GM19438 (cell line): Measurements from ENCODE around the gene FN3KRP.
A peak's percentile ranks its signal among the peaks of the same experiment; 100 is the strongest.
"Not testable (repeated sequence)": the region's sequence is repeated elsewhere in the genome, so short reads cannot be mapped to it uniquely, and the experiment has no call there.

Source experiments
- ATAC-seq: cut with Tn5 transposase; IDR thresholded peaks from one replicate; pipeline ENCODE4 v1.9.1; 2021; ENCODE audit warnings: low read depth; ENCODE audit not compliant: unreplicated experiment

The FN3KRP gene

GRCh38 chr17:82740906-82741759 lies 24.6 kb downstream of the FN3KRP start:
- ATAC-seq: no peak

DNA sequence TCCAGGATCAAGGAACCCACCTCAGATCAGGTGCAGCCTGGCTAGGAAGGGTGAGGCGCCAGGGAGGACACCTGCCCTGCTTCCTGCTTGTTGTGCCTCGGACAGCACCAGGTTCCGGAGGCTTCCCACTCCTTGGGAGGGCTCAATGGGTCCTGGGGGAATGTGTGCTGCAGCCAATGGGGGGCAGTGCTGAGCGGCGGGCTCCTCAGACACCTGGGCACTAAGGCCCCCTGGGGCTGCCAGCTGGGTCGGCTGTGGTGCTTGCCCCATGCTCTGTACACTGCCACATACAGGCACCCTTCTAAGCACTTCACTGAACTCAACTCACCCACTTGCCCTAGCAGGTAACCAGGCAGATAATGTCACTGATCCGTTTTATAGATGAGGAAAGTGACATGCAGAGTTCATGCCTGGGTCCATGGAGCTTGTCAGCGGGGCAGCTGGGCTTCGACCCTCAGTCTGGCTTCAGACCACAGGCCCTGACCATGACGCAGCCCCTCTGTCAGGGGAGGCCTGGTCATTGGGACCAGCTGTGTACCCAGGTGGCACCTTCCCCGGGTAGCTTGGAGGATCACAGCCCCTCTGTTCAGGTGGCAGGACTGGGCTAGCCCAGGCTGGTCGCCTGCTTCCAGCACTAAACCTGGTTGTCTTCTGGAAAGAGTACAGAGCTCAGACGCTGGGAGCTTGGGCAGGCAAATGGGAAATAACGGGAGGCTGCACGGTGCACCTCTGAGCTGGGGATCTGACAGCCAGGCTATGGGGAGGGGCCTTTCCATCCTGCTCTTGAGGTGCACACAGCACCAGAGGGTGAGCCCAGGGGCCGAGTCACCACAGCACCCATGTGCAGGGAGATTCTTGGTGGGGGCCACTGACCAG lies 27.1 kb downstream of the FN3KRP start:
- no peak for ATAC-seq

GRCh38 chr17:82744736-82745135 lies 28.2 kb downstream of the FN3KRP start:
- ATAC-seq: not testable (repeated sequence)

- no peak for ATAC-seq
Measured at GRCh38 chr17:82745524-82745923, 29.0 kb downstream of the FN3KRP start.

DNA sequence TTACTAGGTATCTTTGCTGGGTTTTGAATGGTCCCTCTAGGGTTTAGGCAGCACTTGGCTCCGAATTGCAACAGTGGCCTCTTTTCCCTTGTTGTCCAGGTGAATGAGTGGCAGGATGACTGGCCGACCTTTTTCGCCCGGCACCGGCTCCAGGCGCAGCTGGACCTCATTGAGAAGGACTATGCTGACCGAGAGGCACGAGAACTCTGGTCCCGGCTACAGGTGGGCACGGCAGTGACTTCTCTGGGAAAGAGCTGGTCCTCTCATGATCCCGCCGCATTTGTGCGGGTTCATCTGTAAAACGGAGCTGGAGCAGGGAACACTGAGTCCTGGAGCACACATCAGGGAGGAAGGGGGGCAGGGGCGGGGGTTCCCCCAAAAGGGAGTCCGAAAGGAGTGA lies 32.2 kb downstream of the FN3KRP start:
- no peak for ATAC-seq

DNA sequence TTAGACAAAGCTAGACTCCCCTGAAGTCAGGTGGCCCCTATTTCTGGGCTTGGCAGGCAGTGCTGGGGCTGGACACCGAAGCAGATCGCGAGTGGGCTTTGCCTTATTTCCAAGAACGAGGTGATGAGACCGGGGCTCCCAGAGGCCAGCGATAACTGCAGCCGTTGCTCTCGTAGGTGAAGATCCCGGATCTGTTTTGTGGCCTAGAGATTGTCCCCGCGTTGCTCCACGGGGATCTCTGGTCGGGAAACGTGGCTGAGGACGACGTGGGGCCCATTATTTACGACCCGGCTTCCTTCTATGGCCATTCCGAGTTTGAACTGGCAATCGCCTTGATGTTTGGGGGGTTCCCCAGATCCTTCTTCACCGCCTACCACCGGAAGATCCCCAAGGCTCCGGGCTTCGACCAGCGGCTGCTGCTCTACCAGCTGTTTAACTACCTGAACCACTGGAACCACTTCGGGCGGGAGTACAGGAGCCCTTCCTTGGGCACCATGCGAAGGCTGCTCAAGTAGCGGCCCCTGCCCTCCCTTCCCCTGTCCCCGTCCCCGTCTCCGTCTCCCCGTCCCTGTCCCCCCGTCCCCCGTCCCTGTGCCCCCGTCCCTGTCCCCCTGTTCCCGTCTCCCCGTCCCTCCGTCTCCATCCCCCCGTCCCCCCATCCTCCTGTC lies 33.9 kb downstream of the FN3KRP start:
- ATAC-seq: no peak

DNA sequence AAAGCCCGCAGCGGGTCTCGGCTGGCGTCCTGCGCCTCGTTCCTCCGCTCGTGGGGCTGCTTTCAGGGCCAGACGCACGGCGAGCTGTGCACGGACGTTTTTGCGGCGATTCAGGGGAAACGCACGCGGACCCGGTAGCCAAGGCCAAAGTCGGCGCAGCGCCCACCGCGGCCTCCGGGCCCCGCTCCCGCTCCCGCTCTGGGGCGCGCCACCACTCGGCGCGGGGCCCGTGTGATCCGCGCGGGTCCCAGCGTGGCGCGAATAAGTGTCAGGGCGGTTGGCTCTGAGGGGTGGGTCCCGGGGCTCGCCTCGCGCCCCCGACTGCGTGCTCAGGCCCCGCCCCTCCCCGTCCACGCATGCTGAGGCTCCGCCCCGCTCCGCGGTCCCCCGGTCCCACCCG lies 34.7 kb downstream of the FN3KRP start:
- no peak for ATAC-seq

GRCh38 chr17:82751571-82752370 lies 35.3 kb downstream of the FN3KRP start, which contains the start of gene TBCD:
TSS of gene TBCD (plus strand) at chr17:82752065. CDS start at chr17:82752194, 129 bp downstream.
- peak; percentile 68 for ATAC-seq

DNA sequence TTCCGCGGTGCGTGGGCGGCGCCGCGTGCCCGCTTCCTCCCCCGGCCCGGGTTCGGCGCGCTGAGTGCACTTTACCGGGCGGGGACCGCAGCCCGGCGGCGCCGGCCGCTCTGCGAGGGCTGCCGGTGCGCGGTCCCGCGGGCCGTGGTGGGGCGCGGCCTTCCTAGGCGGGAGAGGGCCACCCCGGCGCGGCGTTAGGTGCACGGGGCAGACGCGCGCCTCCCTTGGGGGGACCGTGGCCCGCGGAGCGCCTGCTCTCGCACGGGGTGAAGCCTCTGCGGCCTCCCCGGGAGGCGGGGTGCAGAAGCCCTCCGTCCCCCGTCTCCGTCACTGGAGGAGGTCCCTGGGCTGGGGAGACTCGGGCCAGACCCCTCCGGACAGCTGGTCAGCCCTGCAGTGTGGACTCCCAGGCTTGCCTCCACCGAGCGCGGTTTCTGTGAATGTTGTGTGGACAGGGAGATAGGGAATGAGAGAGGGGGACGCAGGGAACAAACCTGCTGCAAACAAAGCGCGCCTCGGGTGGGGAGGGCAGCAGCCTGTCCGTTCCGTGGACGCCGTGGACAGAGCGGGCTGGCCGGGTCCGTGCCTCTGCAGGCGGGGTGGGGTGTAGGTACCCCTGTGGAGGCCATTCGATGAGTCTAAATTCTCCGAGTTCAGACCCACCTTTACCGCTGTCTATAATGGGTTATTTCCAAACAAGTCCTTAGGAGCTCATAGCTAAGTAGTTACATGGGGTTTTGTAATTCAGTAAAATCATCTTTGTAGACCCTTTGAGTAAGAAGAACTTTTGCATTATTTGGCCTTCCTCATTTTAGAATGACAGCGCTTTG lies 36.1 kb downstream of the FN3KRP start:
- no peak for ATAC-seq

- no peak for ATAC-seq
Measured at GRCh38 chr17:82753201-82753464, 36.6 kb downstream of the FN3KRP start.

GRCh38 chr17:82754297-82755208 lies 38.0 kb downstream of the FN3KRP start:
- no peak for ATAC-seq

- ATAC-seq: no peak
Measured at GRCh38 chr17:82756166-82756565, 39.7 kb downstream of the FN3KRP start.

- no peak for ATAC-seq
Measured at GRCh38 chr17:82765371-82765770, 48.9 kb downstream of the FN3KRP start.

DNA sequence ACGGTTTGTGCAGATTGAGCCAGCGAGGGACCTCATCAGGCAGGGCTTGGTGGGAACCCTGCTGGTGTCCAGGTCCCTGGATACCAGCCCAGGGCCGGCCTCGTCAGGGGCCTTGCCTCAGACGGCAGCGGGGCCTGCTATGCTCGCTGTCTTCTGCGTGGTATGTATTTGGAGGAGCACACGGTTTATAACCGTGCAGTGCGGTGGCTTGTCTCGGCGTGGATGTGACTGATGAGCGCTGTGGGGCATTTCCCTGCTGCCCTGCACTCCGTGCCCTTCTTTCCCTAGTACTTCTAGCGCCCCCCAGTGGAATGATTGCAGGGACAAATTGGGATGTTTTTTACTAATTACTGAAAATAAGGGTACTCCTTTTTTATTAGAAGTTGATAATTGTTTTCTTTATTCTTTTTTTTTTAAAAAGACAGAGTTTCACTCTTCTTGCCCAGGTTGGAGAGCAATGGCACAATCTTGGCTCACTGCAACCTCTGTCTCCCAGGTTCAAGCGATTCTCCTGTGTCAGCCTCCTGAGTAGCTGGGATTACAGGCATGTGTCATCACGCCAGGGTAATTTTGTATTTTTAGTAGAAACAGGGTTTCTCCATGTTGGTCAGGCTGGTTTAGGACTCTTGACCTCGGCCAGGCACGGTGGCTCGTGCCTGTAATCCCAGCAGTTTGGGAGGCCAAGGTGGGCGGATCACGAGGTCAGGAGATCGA lies 50.7 kb downstream of the FN3KRP start:
- ATAC-seq: no peak

- ATAC-seq: no peak
Measured at GRCh38 chr17:82769041-82769440, 52.5 kb downstream of the FN3KRP start.

GRCh38 chr17:82772026-82772425 lies 55.5 kb downstream of the FN3KRP start:
- no peak for ATAC-seq

DNA sequence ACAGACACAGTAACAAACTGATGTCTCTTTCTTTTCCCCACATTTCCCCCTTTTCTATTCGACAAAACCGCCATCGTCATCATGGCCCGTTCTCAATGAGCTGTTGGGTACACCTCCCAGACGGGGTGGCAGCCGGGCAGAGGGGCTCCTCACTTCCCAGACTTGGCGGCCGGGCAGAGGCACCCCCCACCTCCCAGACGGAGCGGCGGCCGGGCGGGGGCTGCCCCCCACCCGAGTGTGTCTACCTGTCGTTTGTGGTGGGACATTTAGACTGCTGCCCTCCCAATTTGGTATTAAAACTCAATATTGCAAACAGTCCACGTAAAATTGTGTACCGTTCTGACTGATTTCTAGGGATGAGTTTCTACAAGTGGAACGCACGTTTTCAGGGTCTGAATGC lies 58.0 kb downstream of the FN3KRP start:
- ATAC-seq: not testable (repeated sequence)
